Stimulated activated naive B cell treated with anti-CD40 and anti-IgM and Interleukin-4, amounts not matched to agents 10 μg/mL and 1 μg/mL and 100 μg/mL, for 72 hours (primary cell): ENCODE measurements around the gene KRT4.

Experiments
- ATAC-seq, 2 donors: fragments of 150-1000 bp; cut with Tn5 transposase; replicated peaks; 2 replicates each; pipeline ENCODE4 v1.10.0; 2021; ENCODE audit warnings: moderate library complexity in 1 of 2
- DNase-seq: peaks from one replicate; pipeline ENCODE4 v3.0.0; 2021
- H3K27ac Mint-ChIP-seq: one replicate; pipeline ENCODE4 v1.8.0; 2022; ENCODE audit warnings: mild to moderate bottlenecking, mixed read lengths
- H3K27me3 Mint-ChIP-seq, 2 donors: one replicate each; pipeline ENCODE4 v1.8.0; 2022; ENCODE audit warnings: mixed read lengths in 2 of 2
- H3K36me3 Mint-ChIP-seq, 2 donors: one replicate each; pipeline ENCODE4 v1.8.0; 2022; ENCODE audit warnings: mixed read lengths in 2 of 2, mild to moderate bottlenecking in 1 of 2
- H3K4me1 Mint-ChIP-seq, 2 donors: one replicate each; pipeline ENCODE4 v1.8.0; 2022; ENCODE audit warnings: mixed read lengths in 2 of 2, mild to moderate bottlenecking in 1 of 2
- H3K4me3 Mint-ChIP-seq, 2 donors: one replicate each; pipeline ENCODE4 v1.8.0; 2022; ENCODE audit warnings: mild to moderate bottlenecking in 2 of 2, mixed read lengths in 2 of 2, moderate library complexity in 1 of 2
- H3K9me3 Mint-ChIP-seq, 2 donors: one replicate each; pipeline ENCODE4 v1.8.0; 2022; ENCODE audit warnings: mixed read lengths in 2 of 2, mild to moderate bottlenecking in 1 of 2

KRT4 gene

DNA sequence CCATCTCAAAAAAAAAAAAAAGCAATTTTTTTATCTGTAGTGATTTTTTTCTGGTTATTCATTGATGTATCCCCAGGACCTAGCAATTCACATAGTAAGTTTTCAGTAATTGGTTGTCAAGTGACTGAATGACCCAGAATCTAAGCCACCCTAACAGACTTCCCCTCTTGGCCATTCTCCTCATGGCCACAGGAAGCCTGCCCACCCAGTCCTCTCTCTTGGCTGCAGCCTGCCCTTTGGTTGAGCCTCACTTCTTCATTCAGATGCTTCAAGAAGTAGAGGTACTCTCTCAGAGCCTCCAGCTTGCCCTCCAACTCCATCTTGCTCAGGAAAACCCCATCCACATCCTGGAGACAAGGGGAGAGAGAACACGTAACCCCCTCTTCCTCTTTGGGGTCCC is 32.0 kb upstream of the KRT4 start:
- no peak for ATAC-seq
- no peak for DNase-seq
- Mint-ChIP-seq H3K9me3 (no peaks in the 10 kb centered on the region), H3K36me3 (no peaks in the 10 kb centered on the region), H3K4me3 (no peak overlapping the region), H3K27ac (no peak overlapping the region), H3K27me3 (peaks cover 21 to 29% of the 10 kb centered on the region in 2 donors), H3K4me1 (peaks cover 4 to 7% of the 10 kb centered on the region in 2 donors)

DNA sequence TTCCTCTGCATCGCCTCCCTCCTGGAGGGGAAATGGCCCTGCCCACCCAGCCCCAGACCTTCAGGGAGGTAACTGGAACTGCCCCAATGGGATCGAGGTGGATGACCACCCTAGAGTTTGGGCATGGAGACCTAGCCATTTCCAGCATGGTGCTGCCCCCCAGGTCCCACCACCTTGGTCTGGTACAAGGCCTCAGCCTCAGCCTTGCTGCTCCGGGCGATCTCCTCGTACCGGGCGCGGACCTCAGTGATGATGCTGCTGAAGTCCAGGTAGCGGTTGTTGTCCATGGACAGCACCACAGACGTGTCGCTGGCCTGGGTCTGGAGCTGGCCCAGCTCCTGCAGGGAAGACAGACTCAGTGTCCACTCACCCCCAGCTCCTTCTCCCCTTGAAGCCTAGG is 30.5 kb upstream of the KRT4 start:
- no peak overlapping the region for H3K4me3 Mint-ChIP-seq
- no peak for DNase-seq
- H3K4me1 Mint-ChIP-seq: no peaks in the 10 kb centered on the region
- ATAC-seq: no peak
- no peak overlapping the region for H3K27ac Mint-ChIP-seq
- H3K27me3 Mint-ChIP-seq: peaks cover 29 to 38% of the 10 kb centered on the region in 2 donors
- no peaks in the 10 kb centered on the region for H3K9me3 Mint-ChIP-seq
- H3K36me3 Mint-ChIP-seq: no peaks in the 10 kb centered on the region

GRCh38 chr12:52839436-52840105 is 25.7 kb upstream of the KRT4 start:
- ATAC-seq (no peak), DNase-seq (no peak)
- Mint-ChIP-seq H3K36me3 (no peaks in the 10 kb centered on the region), H3K9me3 (no peaks in the 10 kb centered on the region), H3K27me3 (peaks cover 45 to 46% of the 10 kb centered on the region in 2 donors), H3K4me3 (no peak overlapping the region), H3K27ac (no peak overlapping the region), H3K4me1 (no peaks in the 10 kb centered on the region)

- no peak for DNase-seq
- H3K36me3 Mint-ChIP-seq: no peaks in the 10 kb centered on the region
- no peaks in the 10 kb centered on the region for H3K9me3 Mint-ChIP-seq
- H3K4me3 Mint-ChIP-seq: no peak overlapping the region
- ATAC-seq: no peak
- H3K27me3 Mint-ChIP-seq: peaks cover 45 to 46% of the 10 kb centered on the region in 2 donors
- no peak overlapping the region for H3K27ac Mint-ChIP-seq
- H3K4me1 Mint-ChIP-seq: no peaks in the 10 kb centered on the region
Measured at GRCh38 chr12:52838609-52839435, 24.9 kb upstream of the KRT4 start.

GRCh38 chr12:52837781-52838608 is 24.1 kb upstream of the KRT4 start:
- Mint-ChIP-seq H3K27ac (no peak overlapping the region), H3K4me3 (no peak overlapping the region), H3K9me3 (no peaks in the 10 kb centered on the region), H3K4me1 (no peaks in the 10 kb centered on the region), H3K27me3 (peaks cover 46 to 48% of the 10 kb centered on the region in 2 donors), H3K36me3 (no peaks in the 10 kb centered on the region)
- DNase-seq (no peak), ATAC-seq (no peak)

GRCh38 chr12:52837413-52837741 is 23.5 kb upstream of the KRT4 start:
- no peak for ATAC-seq
- Mint-ChIP-seq H3K9me3 (no peaks in the 10 kb centered on the region), H3K27ac (no peak overlapping the region), H3K27me3 (peaks cover 42 to 47% of the 10 kb centered on the region in 2 donors), H3K4me3 (no peak overlapping the region), H3K4me1 (no peaks in the 10 kb centered on the region), H3K36me3 (no peaks in the 10 kb centered on the region)
- no peak for DNase-seq

DNA sequence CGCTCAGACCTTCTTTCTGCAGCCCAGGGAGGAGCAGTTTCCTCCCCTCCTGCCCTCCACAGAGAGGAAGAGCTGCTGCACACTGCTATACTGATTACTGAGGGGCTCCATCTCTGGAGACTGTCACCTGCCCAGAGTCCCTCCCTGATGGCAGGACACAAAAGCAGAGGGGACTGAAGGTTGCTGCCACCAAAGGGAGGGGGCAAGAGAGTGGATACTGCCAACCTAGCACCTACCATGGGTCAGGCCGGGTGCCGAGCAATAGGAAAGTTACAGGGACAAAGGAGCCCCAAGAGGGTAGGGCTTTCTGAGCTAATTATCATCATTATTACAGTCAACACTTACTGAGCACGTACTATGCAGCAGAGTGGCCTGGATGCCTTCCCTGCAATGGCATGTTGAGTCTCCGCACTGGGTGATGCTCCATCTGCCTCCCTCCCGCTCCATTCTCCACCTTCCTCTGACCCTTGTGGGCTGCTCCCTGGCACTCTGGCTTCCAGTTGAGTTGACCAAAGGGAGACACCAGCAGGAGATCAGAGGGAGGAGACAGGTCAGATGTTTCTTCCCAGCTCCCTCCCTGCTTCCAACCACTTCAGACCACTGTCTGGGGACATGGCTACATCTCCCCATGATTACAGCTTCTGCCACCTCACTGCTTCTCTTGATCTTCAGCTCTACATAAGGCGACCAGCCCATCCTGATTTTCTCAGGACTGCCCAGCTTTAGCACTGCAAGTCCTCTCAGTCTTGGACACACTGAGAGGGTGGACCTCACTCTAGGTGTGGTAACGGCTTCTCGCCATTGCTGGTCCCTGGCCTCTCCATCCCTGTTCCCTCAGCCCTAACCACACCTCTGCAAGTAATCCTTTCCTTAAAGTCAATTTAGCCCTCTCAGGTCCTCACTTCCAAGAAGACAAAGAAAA is 22.8 kb upstream of the KRT4 start:
- Mint-ChIP-seq H3K4me3 (no peak overlapping the region), H3K27me3 (peaks cover 40 to 46% of the 10 kb centered on the region in 2 donors), H3K27ac (peak overlapping the region; percentile 44), H3K4me1 (no peaks in the 10 kb centered on the region), H3K9me3 (no peaks in the 10 kb centered on the region), H3K36me3 (no peaks in the 10 kb centered on the region)
- ATAC-seq (no peak), DNase-seq (no peak)

DNA sequence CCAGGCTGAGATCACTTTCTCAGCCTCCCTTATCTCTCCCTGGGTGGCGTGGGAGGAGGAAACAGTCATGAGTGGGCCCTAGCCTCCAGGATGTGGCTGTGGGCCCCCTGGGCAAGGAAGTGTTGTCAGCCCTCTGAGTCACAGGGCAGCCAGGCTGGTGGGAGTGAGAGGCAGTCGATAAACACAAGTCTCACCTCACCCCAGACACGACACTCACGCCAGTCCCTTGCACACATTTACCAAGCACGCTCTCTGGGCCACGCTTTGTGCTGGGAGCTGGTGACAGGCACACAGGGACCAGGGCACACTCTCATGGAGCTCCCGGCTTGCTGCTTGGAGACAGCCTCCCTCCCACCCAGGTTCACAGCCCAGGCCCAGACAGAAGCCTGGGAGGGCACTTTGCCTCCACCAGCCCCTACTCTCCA is 22.1 kb upstream of the KRT4 start:
- H3K27ac Mint-ChIP-seq: no peak overlapping the region
- DNase-seq (no peak), ATAC-seq (no peak)
- no peaks in the 10 kb centered on the region for H3K9me3 Mint-ChIP-seq
- no peaks in the 10 kb centered on the region for H3K4me1 Mint-ChIP-seq
- H3K4me3 Mint-ChIP-seq: no peak overlapping the region
- H3K27me3 Mint-ChIP-seq: peaks cover 40 to 46% of the 10 kb centered on the region in 2 donors
- H3K36me3 Mint-ChIP-seq: no peaks in the 10 kb centered on the region

- Mint-ChIP-seq H3K4me3 (no peak overlapping the region), H3K9me3 (no peaks in the 10 kb centered on the region), H3K4me1 (no peaks in the 10 kb centered on the region), H3K27me3 (peaks cover 40 to 46% of the 10 kb centered on the region in 2 donors), H3K27ac (no peak overlapping the region), H3K36me3 (no peaks in the 10 kb centered on the region)
- DNase-seq (no peak), ATAC-seq (no peak)
Measured at GRCh38 chr12:52835271-52836041, 21.5 kb upstream of the KRT4 start.

GRCh38 chr12:52834727-52835001 is 20.7 kb upstream of the KRT4 start:
- ATAC-seq (no peak), DNase-seq (no peak)
- Mint-ChIP-seq H3K27ac (no peak overlapping the region), H3K36me3 (no peaks in the 10 kb centered on the region), H3K4me3 (no peak overlapping the region), H3K27me3 (peaks cover 39 to 46% of the 10 kb centered on the region in 2 donors), H3K9me3 (no peaks in the 10 kb centered on the region), H3K4me1 (no peaks in the 10 kb centered on the region)

DNA sequence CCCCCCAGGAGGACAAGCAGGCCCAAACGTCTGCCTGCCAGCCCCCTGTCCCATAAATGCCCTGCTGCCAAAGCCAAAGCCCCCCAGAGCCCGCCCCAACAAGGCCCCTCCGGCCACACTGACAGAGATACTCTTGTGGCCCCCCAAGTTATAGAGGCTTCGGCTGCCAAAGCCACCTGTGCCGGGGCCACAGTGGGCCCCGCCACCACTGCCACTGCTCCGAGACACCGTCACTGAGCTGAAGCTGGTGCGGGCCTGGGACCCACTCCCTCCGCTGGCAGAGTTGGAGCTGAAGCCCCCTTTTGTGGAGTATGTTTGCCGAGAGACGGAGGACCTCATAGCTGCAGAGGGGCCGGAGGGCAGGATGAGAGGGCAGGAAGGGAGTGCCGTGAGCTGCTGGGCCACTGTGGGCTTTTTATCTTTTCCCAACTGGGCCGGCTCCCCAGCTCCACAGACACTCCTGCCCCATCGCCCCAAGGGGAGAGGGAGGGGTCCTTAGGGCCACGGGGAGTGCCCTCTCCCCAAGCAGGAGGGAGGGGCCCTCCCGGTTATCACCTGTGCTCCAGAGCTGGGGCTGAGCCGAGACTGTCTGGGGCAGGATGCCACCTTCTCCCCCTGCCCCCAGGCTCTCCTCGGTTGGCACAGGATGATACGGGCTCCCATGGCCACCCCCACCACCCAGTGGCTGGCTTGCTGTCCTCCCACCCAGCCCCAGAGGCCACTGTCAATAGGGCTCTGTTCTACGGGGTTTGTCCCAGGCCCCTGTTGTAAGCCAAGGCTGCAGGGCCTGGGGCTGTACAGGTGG is 20.2 kb upstream of the KRT4 start, which contains the start of gene KRT79:
Gene KRT79 (minus strand): TSS at position 390 of the 805 bp plus-strand sequence. CDS start 51 bp downstream, at position 339.
- Mint-ChIP-seq H3K4me3 (no peak within 1 kb of the TSS), H3K4me1 (no peaks in the 10 kb centered on the region), H3K27ac (no peak within 1 kb of the TSS), H3K27me3 (peaks cover 37 to 40% of the 10 kb centered on the region in 2 donors), H3K9me3 (no peaks in the 10 kb centered on the region), H3K36me3 (no peaks in the 10 kb centered on the region)
- DNase-seq (no peak), ATAC-seq (no peak)

- H3K27me3 Mint-ChIP-seq: peaks cover 30 to 32% of the 10 kb centered on the region in 2 donors
- H3K4me1 Mint-ChIP-seq: no peaks in the 10 kb centered on the region
- no peaks in the 10 kb centered on the region for H3K9me3 Mint-ChIP-seq
- H3K27ac Mint-ChIP-seq: no peak overlapping the region
- DNase-seq (no peak), ATAC-seq (no peak)
- H3K4me3 Mint-ChIP-seq: no peak overlapping the region
- no peaks in the 10 kb centered on the region for H3K36me3 Mint-ChIP-seq
Measured at GRCh38 chr12:52832985-52833905, 19.3 kb upstream of the KRT4 start.
